H9 (cell line): ENCODE results near the gene ARL6IP6. TPM values are rescaled to one million over a fixed set of nuclear protein-coding genes. Genes with fewer than 3 reads are reported as not detected.

Experiments
- DNase-seq: peaks from one replicate; pipeline ENCODE4 v3.0.0-alpha.2; 2017
- H2AFZ ChIP-seq: one replicate; pipeline ENCODE4 v1.6.1; 2013; ENCODE audit warnings: mild to moderate bottlenecking, low read length, control low read depth, moderate library complexity
- H2AK5ac ChIP-seq: 2 replicates; pipeline ENCODE4 v1.6.1; 2013; ENCODE audit warnings: low read length, control low read depth, mixed read lengths; ENCODE audit not compliant: insufficient read length
- H2BK120ac ChIP-seq: one replicate; pipeline ENCODE4 v1.6.1; 2013; ENCODE audit warnings: low read depth, mild to moderate bottlenecking, low read length, control low read depth, inconsistent platforms; ENCODE audit not compliant: poor library complexity, severe bottlenecking
- H2BK12ac ChIP-seq: 2 replicates; pipeline ENCODE4 v1.6.1; 2013; ENCODE audit warnings: low read length, control low read depth, mixed read lengths, low read depth; ENCODE audit not compliant: insufficient read length
- H2BK15ac ChIP-seq: 2 replicates; pipeline ENCODE4 v1.6.1; 2013; ENCODE audit warnings: low read depth, low read length, control low read depth
- H2BK20ac ChIP-seq: one replicate; pipeline ENCODE4 v1.6.1; 2013; ENCODE audit warnings: low read depth, mild to moderate bottlenecking, low read length, control low read depth, inconsistent platforms; ENCODE audit not compliant: poor library complexity, severe bottlenecking
- H2BK5ac ChIP-seq: 2 replicates; pipeline ENCODE4 v1.6.1; 2013; ENCODE audit warnings: low read length, control low read depth, mixed read lengths; ENCODE audit not compliant: insufficient read length
- H3K14ac ChIP-seq: 2 replicates; pipeline ENCODE4 v1.6.1; 2013; ENCODE audit warnings: low read length, control low read depth; ENCODE audit not compliant: insufficient read depth
- H3K18ac ChIP-seq: 2 replicates; pipeline ENCODE4 v1.6.1; 2013; ENCODE audit warnings: low read depth, mild to moderate bottlenecking, mixed read lengths, low read length, control low read depth; ENCODE audit not compliant: insufficient read length
- H3K23ac ChIP-seq: 2 replicates; pipeline ENCODE4 v1.6.1; 2013; ENCODE audit warnings: low read length, control low read depth, mixed read lengths, low read depth; ENCODE audit not compliant: insufficient read length
- H3K23me2 ChIP-seq: 2 replicates; pipeline ENCODE4 v1.6.1; 2013; ENCODE audit warnings: low read depth, mild to moderate bottlenecking, mixed read lengths, low read length, control low read depth; ENCODE audit not compliant: insufficient read length, poor library complexity, severe bottlenecking
- H3K27ac ChIP-seq: 2 replicates; pipeline ENCODE4 v1.5.1; 2013; ENCODE audit warnings: low read length, control low read depth, mixed read lengths, low read depth; ENCODE audit not compliant: insufficient read length
- H3K27me3 ChIP-seq: 2 replicates; pipeline ENCODE4 v1.6.1; 2013; ENCODE audit warnings: low read length, control low read depth, inconsistent platforms; ENCODE audit not compliant: insufficient read depth
- H3K4ac ChIP-seq: 2 replicates; pipeline ENCODE4 v1.6.1; 2013; ENCODE audit warnings: low read depth, mild to moderate bottlenecking, control low read depth, inconsistent platforms, low read length, moderate library complexity
- H3K4me1 ChIP-seq: 2 replicates; pipeline ENCODE4 v1.6.1; 2013; ENCODE audit warnings: low read length, control low read depth, inconsistent platforms; ENCODE audit not compliant: insufficient read depth
- H3K4me2 ChIP-seq: 2 replicates; pipeline ENCODE4 v1.6.1; 2013; ENCODE audit warnings: low read length, control low read depth, mixed read lengths; ENCODE audit not compliant: insufficient read length, insufficient read depth
- H3K56ac ChIP-seq: 2 replicates; pipeline ENCODE4 v1.6.1; 2013; ENCODE audit warnings: low read depth, mild to moderate bottlenecking, mixed read lengths, low read length, control low read depth; ENCODE audit not compliant: insufficient read length
- H3K79me1 ChIP-seq: 2 replicates; pipeline ENCODE4 v1.6.1; 2013; ENCODE audit warnings: low read depth, mild to moderate bottlenecking, moderate library complexity, low read length, control low read depth, inconsistent platforms; ENCODE audit not compliant: insufficient read depth, poor library complexity, severe bottlenecking
- H3K79me2 ChIP-seq: 2 replicates; pipeline ENCODE4 v1.6.1; 2013; ENCODE audit warnings: low read length, control low read depth, inconsistent platforms; ENCODE audit not compliant: insufficient read depth
- H3K9ac ChIP-seq: 2 replicates; pipeline ENCODE4 v1.6.1; 2013; ENCODE audit warnings: low read length, control low read depth, mixed read lengths; ENCODE audit not compliant: insufficient read length; ENCODE audit errors: extremely low read depth
- H3K9me3 ChIP-seq: one replicate; pipeline ENCODE4 v1.6.1; 2013; ENCODE audit warnings: low read depth, low read length, inconsistent platforms; ENCODE audit not compliant: control insufficient read depth
- H3T11ph ChIP-seq: one replicate; pipeline ENCODE4 v1.6.1; 2013; ENCODE audit warnings: mild to moderate bottlenecking, low read length, control low read depth, inconsistent platforms
- H4K20me1 ChIP-seq: one replicate; pipeline ENCODE4 v1.6.1; 2013; ENCODE audit not compliant: control insufficient read depth, insufficient read length, insufficient read depth
- H4K5ac ChIP-seq: 2 replicates; pipeline ENCODE4 v1.6.1; 2013; ENCODE audit warnings: low read depth, mild to moderate bottlenecking, mixed read lengths, low read length, control low read depth; ENCODE audit not compliant: insufficient read length
- H4K8ac ChIP-seq: replicated peaks from 2 replicates; pipeline ENCODE4 v1.6.1; 2013; ENCODE audit warnings: low read length, control low read depth, mixed read lengths, low read depth; ENCODE audit not compliant: insufficient read length
- H4K91ac ChIP-seq: 2 replicates; pipeline ENCODE4 v1.6.1; 2013; ENCODE audit warnings: low read depth, mild to moderate bottlenecking, moderate library complexity, mixed read lengths, low read length, control low read depth; ENCODE audit not compliant: insufficient read length
- H3K27ac Mint-ChIP-seq, 3 experiments: 2 replicates in 2 of 3; 3 replicates in 1 of 3; pipeline ENCODE4 v1.8.0; 2020 to 2021; ENCODE audit warnings: mixed read lengths in 3 of 3, mild to moderate bottlenecking in 1 of 3, moderate library complexity in 1 of 3
- H3K27me3 Mint-ChIP-seq: 2 replicates; pipeline ENCODE4 v1.8.0; 2021; ENCODE audit warnings: low read depth, mild to moderate bottlenecking, moderate library complexity, mixed read lengths
- H3K36me3 Mint-ChIP-seq, 3 experiments: 2 replicates in 2 of 3; 3 replicates in 1 of 3; pipeline ENCODE4 v1.8.0; 2020 to 2021; ENCODE audit warnings: low read depth in 3 of 3, mixed read lengths in 3 of 3; ENCODE audit not compliant: insufficient read depth in 1 of 3
- H3K4me1 Mint-ChIP-seq, 2 experiments: 2 replicates each; pipeline ENCODE4 v1.8.0; 2020; ENCODE audit warnings: mixed read lengths in 2 of 2
- H3K4me3 Mint-ChIP-seq, 2 experiments: 2 replicates in 1 of 2; 3 replicates in 1 of 2; pipeline ENCODE4 v1.8.0; 2020 to 2021; ENCODE audit warnings: mild to moderate bottlenecking in 2 of 2, mixed read lengths in 2 of 2, moderate library complexity in 1 of 2
- H3K9me3 Mint-ChIP-seq, 2 experiments: 2 replicates in 1 of 2; 3 replicates in 1 of 2; pipeline ENCODE4 v1.8.0; 2020; ENCODE audit warnings: mild to moderate bottlenecking in 2 of 2, mixed read lengths in 2 of 2, moderate library complexity in 1 of 2
- whole genome bisulfite sequencing: extraction: QIAGEN DNeasy Blood & Tissue Kit; methylation state at CpG from one replicate; pipeline ENCODE4 v1.1.7; 2013; ENCODE audit warnings: missing lambda C conversion rate, low lambda C conversion rate, mixed read lengths; ENCODE audit not compliant: insufficient read length; ENCODE audit errors: extremely low coverage; 5-methylcytosine and 5-hydroxymethylcytosine counted together
- total RNA-seq: library from RNA; stranded (reverse); gene quantifications from 2 replicates; pipeline ENCODE4 v1.2.1, GENCODE V29; 2021
- TF ChIP-seq, protein P1 (sequence below): fragments of 200-600 bp; sonication (generic); conservative IDR thresholded peaks from 3 replicates; pipeline ENCODE4 v1.8.0; 2021; ENCODE audit warnings: antibody characterized with exemption, mild to moderate bottlenecking

Gene ARL6IP6
- total RNA-seq, 1 experiment from 2014 or later: 27.3 TPM

GRCh38 chr2:152676461-152676860 is 42.0 kb upstream of the ARL6IP6 start:
- Histone ChIP-seq H2AK5ac (no peak overlapping the region), H4K91ac (no peak overlapping the region), H4K8ac (no peak overlapping the region), H3K23me2 (no peaks in the 10 kb centered on the region), H3K9me3 (no peaks in the 10 kb centered on the region), H3K27ac (no peak overlapping the region), H2BK15ac (no peak overlapping the region), H2BK12ac (no peak overlapping the region), H3K14ac (no peak overlapping the region), H2BK120ac (no peak overlapping the region), H3T11ph (no peak overlapping the region), H3K4me1 (no peaks in the 10 kb centered on the region), H3K79me2 (no peaks in the 10 kb centered on the region), H2BK5ac (no peak overlapping the region), H2AFZ (no peak overlapping the region), H4K5ac (no peak overlapping the region), H3K4ac (no peak overlapping the region), H2BK20ac (no peak overlapping the region), H3K23ac (no peak overlapping the region), H3K9ac (no peak overlapping the region), H4K20me1 (no peaks in the 10 kb centered on the region), H3K18ac (no peak overlapping the region), H3K79me1 (no peaks in the 10 kb centered on the region), H3K4me2 (no peak overlapping the region), H3K27me3 (no peaks in the 10 kb centered on the region), H3K56ac (no peak overlapping the region)
- Mint-ChIP-seq H3K4me1 (no peaks in the 10 kb centered on the region), H3K36me3 (peaks cover 33 to 84% (median 73%) of the 10 kb centered on the region in 3 experiments; a peak in 6 of 7 replicates), H3K4me3 (no peak overlapping the region), H3K27ac (no peak overlapping the region), H3K27me3 (no peaks in the 10 kb centered on the region), H3K9me3 (no peaks in the 10 kb centered on the region)
- DNase-seq: no peak
- no CpG with 5 or more reads among the region's 3 CpGs for WGBS
- TF ChIP-seq, protein P1, sequence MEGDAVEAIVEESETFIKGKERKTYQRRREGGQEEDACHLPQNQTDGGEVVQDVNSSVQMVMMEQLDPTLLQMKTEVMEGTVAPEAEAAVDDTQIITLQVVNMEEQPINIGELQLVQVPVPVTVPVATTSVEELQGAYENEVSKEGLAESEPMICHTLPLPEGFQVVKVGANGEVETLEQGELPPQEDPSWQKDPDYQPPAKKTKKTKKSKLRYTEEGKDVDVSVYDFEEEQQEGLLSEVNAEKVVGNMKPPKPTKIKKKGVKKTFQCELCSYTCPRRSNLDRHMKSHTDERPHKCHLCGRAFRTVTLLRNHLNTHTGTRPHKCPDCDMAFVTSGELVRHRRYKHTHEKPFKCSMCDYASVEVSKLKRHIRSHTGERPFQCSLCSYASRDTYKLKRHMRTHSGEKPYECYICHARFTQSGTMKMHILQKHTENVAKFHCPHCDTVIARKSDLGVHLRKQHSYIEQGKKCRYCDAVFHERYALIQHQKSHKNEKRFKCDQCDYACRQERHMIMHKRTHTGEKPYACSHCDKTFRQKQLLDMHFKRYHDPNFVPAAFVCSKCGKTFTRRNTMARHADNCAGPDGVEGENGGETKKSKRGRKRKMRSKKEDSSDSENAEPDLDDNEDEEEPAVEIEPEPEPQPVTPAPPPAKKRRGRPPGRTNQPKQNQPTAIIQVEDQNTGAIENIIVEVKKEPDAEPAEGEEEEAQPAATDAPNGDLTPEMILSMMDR: no peak
